SIG-M5 treated with dmso at 0.1 percent for 504 hours (cell line): Measurements from ENCODE around the gene PPARD.

Experiments used
- DNase-seq: peaks from one replicate; lab custom pipeline; 2025; ENCODE audit not compliant: unreplicated experiment; lab: John Stamatoyannopoulos, UW

PPARD gene

DNA sequence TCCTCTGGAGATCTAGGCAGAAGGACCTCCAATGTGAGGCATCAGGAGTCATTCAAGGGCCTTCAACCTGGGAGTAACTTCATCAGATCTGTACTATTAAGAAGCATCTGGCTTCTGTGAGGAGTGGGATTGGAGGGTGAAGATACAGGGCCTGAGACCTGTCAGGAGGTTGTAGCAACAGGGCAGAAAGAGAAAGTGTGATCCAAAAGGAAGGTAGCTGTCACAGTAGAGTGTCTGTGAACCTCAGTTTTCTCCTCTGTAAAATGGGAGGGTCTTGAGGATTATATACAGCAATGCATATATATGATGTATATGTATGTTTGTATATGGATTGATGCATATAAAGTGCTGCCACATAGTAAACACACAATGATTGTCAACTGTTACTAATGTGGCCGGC lies 123.3 kb downstream of the PPARD start:
- no peak for DNase-seq

DNA sequence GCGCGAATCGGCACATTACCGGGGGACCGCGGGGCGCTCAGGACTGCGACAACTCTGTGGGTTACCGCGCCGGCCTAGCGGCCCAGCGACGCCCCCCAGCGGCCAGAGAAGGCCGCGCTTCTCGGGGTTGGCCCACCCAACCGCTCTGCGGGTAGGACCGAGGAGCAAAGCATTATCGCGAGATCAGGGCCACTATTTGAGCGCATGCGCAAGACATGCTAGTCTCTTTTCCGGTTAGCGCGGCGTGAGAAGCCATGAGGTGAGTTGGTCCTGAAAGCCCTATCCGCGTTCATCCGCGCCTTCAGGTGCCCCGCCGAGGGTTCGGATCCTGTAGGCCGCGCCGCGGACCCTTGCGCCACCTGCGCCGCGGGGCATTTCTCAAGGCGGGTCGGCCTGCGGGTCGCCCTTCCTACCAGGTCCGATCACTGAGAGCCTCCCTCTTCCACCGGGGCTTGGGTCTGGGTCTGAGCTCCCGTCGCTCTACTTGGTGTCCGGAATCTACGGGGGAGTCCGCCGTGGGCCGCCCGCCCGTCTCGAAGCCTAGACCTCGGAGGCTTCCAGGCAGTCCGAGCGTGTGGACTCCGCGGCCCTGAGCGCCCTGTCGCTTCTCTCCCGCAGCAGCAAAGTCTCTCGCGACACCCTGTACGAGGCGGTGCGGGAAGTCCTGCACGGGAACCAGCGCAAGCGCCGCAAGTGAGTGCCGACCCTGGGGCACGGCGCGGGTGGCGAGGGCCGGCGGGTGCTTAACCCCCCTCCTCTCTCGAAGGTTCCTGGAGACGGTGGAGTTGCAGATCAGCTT lies 126.0 kb downstream of the PPARD start, which contains the start of gene RPL10A:
RPL10A (plus strand) TSS at position 221 of the 799 bp plus-strand sequence; CDS start at position 255, 34 bp downstream.
- peak; percentile 90 for DNase-seq

DNA sequence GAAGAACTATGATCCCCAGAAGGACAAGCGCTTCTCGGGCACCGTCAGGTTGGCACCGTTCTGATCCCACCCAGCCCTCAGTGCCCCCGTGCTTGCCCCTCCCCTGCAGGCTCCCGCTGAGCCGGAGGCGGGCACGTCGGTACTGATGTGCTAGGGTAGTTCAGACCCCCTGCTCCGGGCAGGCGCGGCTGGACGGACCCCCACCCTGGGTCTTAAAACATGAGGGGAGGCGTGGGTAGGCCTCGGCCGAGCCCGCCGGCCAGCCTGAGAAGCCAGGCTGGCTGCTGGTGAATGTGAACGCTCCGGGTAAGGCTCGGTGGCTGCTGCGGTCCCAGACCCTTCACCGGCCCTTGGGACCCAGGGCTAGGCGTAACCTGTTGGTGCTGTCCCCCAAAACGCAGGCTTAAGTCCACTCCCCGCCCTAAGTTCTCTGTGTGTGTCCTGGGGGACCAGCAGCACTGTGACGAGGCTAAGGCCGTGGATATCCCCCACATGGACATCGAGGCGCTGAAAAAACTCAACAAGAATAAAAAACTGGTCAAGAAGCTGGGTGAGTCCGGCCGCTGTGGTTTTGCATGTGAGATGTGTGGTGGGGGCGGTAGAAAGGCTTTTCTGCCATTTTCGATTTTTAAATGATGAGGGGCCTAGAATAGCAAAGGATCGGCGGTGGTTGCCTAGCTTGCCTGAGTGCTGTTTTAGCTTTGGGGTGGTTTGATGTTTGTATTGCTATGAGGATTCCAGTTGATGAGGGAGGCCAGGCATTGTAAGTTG lies 126.8 kb downstream of the PPARD start:
- DNase-seq, result no peak

DNA sequence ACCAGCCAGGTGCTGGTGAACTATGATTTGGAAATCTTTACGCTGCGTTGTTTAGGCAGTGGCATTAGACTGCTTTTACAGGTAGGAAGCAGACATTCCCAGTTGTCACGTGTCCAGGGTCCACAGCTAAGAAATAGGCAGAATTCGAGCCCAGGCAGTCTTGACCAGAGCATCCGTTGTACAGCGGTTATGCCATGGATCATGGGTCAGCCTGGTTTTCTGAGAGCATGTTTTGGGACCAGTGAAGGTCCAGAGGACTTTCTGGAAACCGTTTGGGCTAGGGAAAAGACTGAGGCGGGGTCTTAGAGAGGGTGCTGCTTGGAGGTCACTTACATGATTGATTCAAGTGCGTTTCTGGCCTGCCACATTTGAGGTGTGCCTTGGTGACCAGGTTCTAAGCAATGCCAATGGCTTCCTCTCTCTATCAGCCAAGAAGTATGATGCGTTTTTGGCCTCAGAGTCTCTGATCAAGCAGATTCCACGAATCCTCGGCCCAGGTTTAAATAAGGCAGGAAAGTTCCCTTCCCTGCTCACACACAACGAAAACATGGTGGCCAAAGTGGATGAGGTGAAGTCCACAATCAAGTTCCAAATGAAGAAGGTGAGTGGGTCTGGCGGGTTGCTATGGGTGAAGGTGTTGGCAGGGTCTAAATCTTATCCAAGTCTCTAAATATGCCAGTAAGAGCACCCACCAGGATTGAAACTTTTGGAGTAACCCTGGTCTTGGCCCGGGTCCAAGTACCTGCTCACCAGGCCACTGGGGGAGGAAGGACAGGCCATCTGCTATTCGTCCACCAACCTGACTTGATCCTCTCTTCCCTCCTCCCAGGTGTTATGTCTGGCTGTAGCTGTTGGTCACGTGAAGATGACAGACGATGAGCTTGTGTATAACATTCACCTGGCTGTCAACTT lies 127.6 kb downstream of the PPARD start:
- DNase-seq, result no peak

DNA sequence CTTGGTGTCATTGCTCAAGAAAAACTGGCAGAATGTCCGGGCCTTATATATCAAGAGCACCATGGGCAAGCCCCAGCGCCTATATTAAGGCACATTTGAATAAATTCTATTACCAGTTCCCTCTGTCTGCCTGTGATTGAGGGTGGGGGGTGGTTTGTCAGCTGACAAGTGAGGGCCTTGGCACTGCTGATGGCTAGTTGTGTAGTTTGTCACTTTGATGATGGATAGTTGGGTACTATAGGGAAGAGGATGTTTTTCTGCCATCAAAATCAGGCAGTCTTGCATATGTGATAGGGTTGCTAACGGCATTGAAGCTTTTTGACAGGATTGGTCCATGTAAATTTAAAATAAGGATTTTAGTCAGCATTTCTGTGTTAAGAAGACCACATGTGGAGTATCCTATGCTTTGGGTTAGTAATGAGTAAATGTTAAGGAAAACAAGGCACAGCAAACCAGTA lies 128.3 kb downstream of the PPARD start:
- DNase-seq, result no peak

DNA sequence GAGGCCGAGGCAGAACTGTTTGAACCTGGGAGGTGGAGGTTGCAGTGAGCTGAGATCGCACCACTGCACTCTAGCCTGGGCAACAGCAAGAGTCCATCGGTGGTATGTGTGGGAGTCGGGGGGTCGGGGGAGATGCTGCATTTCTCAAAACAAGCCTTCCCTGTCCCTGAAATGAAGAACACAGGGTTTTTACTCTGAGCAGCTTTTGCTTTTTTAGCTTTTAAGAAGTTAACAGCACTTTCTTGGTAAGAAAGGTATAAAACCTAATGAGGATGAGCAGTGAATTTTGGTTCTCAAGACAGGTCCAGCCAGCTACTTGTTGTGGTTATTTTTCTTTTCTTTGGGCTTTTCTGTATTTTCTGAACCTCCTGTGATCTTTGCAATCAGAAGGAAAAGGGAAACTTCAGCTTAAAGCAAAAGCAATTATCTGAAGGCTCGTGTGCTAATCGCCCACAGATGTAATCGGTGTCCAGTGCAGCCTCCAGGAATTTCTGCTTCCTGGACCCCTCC lies 129.5 kb downstream of the PPARD start:
- no peak for DNase-seq

DNA sequence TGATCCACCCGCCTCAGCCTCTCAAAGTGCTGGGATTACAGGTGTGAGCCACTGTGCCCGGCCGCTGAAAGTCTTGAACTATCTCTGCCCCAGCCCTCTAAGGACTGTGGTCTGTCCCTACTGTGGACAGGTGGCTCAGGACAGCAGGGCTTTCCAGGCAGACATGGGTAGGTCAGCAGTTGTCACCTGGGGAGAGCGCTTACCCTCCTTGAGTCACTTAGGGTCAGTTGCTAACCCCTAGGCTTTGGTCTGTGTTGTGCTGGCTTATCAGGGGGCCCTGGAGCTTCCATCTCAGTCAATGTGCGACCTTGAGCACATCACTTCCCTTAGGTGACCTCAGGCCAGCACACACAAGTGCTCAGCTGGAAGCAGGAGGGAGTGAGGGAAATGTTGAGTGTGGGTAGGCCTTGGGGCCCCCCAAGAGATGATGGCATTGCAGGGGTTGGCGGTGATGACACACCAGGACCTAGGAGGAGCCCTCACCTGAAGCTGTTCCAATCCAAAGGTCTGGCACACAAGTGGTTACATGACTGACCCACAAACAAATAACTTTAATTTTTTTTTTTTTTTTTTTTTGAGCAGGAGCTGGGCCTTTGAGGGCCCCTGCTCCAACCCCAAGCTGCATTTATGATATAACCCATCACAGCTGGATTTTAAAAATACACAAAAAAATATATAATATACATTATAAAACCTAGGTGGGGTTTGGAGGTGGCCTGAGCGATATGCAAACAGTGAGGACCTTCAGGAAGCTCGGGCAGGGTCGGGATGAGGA lies 130.9 kb downstream of the PPARD start:
- DNase-seq, result no peak

DNA sequence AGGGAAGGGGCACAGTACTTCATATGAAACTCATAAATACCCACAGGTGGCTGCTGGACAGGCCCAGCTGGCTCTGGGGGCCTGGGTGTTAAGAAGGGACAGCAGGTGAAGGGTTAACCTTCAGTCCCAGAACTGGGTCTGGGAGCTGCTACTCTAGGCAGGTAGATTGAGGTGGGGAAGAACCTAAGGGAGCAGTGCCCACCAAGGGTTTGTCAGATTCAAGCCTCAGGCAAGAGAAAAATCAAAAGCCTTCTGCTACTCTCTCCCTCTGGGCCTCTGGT lies 131.4 kb downstream of the PPARD start:
- no peak for DNase-seq

DNA sequence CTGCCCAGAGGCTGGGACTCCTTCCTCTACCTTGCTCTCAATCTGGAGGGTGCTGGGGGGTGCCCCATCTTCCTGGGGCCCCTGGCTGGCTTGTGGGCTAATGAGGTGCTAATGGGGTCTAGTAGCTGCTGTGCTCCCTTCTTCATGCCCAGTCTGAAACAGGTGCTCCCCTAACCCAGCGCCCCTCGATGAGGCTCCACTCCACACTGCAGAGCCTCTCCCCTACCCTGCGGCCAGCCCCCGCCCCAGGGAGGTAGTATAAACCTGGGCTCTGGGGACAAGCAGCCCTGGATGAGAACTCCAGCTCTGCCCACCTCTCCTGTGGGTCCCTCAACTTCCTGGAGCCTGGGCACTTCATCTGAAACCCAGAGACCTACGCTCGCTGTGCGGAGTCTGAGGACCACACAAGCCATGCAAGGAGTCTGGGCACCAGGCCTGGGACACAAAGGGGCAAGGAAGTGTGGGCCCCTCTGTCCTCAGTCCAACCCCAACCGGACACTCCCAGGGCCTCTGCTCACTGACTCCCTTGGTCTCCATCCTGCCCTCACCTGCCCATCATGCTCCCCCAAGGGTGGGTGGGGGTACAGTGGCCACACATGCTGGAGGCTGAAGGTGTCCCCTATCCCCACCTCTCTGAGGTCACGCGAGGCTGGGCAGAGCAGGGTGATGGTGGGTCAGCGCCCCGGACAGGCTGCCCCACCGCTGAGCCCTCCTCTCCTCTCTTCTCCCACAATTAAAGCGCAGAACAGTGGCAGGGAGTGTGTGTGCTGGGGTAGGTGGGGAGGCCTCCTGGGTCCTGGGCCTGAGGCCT lies 132.0 kb downstream of the PPARD start:
- peak; percentile 24 for DNase-seq

DNA sequence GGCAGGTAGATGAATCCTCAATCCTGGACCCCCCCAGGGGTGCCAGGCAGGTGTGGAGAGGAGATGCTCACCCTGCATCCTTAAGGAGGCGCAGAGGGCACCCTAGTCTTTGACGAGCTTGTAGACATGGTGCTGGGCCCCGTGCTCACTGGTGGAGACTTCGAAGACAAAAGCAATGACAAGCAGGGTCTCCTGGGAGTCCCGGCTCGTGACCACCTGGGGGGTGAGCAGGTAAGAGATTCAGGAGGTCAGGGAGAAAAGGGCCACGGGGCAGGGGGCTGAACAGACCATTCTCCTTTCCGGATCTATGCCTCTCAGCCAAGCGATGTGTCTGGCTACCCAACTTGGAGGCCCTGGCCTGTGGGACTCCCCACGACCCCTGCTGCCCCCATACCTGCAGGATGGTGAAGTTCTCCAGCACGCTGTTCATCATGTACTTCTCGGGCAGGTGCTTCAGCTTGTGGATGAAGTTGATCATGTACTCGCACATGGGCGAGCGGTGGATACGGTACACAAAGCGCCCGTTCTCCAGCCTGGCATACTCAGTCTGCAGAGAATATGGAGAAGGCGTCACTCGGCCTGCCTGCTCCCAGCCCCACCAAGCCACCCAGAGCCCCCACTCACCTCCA lies 132.7 kb downstream of the PPARD start:
- no peak for DNase-seq

DNA sequence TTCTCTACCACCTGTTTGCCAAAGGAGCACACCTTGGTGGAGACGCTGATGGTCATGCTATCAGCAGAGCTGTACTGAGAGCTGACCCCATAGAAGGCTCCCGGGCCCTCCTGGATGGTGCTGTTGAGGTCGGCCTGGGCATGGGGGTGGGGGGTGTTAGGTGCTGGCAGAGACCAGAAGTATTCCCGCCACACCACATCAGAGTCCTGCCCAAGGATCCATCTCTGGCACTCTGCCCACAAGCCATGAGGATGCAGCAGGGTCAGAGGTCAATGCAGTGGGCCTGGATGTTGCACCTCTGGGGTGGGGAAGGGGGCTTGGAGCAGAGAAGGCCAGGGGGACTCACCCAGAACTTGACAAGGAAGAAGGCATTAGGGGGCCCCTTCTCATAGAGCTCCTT lies 133.2 kb downstream of the PPARD start:
- DNase-seq, result no peak

DNA sequence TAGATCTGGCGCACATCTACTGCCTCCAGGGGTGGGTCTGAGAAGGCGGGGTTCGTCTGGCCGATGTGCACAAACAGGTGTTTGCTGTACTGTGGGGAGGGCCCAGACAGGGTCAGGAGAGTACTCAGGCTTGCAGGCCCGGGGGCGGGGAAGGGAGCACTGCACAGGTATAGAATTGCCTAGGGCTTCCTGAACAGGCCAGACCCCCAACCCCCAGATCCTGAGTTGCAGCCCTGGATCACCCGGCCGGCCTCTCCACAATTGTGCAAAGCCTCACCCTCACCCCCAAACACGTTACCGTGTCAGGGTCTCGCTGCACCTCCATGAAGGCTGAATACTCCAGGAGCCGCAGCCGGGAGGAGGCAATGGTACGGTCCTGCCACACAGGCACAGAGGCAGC lies 133.6 kb downstream of the PPARD start:
- DNase-seq, result no peak

DNA sequence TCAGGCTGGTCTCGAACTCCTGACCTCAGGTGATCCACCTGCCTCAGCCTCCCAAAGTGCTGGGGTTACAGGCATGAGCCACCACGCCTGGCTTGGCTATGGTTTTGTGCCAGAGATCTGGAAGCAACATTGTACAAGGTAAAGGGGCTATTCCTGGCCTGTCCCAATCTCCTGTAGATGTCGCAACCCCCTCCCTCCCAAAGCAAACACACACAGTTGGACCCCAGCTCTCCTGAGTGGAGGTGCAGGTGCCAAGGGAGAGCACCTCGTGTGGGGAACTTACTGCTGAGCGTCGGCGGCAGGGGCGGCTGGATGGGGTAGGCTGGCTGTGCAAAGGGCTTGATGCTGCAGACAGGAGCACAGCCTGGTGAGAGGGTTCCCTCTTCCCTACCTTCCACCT lies 134.7 kb downstream of the PPARD start:
- DNase-seq, result no peak
